Measurements from ENCODE around the gene SLAMF9.
"Not testable (repeated sequence)": the region's sequence is repeated elsewhere in the genome, so short reads cannot be mapped to it uniquely, and the experiment has no call there.

The SLAMF9 gene

DNA sequence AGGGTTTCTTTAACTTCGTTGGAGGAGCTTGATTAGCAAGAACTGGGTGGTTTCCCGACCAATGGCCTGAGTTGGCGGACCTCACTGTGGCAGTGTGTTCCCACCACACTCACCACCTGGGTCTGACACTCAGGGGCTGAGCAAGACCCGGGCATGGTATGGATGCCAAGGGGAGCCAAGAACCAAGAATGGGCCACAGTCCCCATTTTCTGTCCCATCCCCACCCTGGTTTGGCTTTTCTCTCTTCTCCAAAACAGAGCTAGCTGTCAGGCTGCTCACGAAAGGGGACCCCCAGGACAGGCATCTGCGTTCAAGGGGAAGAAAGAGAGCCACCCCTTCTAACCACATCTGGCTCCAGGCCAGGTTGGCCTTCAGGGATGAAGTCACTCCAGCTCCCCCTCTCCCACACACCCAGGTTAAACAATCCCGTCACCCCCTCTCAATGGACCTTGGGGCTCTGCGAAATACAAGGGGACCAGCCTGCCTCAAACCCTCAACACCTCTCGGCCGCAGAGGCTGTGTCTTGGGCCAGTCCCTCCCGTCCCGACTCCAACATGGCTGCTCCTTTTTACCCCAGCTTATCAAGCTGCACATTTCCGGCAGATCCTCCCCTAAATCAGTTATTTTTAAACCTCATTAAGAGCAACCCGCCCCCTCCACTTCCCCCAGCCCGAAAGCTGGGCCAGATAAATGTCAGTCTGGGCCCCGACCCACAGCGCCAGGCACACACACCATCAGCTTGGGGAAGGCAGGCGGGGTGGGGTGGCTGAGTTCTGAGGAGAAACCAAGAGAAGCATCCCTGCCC, 32.1 kb downstream of the SLAMF9 start:
- no peak for DNase-seq (ENCODE audit: low read depth in 3 of 3)

DNA sequence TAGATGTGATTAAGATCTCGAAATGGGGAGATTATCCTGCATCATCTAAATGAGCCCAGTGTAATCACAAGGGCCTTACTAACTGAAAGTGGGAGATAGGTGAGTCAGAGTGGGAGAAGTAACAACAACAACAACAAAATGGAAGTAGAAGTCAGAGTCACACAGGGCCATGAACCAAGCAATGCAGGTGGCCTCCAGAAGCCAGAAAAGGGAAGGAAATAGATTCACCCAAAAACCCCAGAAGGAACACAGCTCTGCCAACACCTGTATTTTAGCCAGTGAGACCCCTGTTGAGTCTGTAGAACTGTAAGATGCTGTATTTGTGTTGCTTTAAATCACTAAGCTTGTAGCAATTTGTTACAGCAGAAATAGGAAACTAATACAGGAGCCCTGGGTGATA, 32.8 kb downstream of the SLAMF9 start:
- DNase-seq (ENCODE audit: low read depth in 3 of 3): no peak

DNA sequence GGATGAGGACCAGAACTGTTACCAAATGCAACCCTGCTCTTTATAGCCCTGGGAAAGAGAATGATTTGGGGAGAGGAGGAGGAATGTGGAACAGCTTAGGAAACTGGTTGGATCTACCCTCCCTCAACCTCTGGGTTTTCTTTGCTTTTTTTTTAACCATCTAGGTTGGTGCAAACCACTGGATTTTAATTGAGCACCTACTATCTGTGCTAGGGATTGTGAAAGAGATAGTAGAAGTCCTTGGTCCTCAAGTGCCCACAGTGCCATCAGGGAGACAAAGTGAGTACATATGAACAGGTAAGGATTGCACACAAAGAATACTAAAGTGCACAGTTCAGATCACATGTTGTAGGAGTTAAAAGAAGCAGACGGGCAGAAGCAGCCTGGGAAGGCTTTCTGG, 33.4 kb downstream of the SLAMF9 start:
- DNase-seq (ENCODE audit: low read depth in 3 of 3): no peak

GRCh38 chr1:159920202-159920601, 33.8 kb downstream of the SLAMF9 start:
- no peak for DNase-seq (ENCODE audit: low read depth in 3 of 3)

- DNase-seq (ENCODE audit: low read depth in 3 of 3): no peak
These were observed 34.7 kb downstream of the SLAMF9 start for GRCh38 chr1:159919236-159919865.

DNA sequence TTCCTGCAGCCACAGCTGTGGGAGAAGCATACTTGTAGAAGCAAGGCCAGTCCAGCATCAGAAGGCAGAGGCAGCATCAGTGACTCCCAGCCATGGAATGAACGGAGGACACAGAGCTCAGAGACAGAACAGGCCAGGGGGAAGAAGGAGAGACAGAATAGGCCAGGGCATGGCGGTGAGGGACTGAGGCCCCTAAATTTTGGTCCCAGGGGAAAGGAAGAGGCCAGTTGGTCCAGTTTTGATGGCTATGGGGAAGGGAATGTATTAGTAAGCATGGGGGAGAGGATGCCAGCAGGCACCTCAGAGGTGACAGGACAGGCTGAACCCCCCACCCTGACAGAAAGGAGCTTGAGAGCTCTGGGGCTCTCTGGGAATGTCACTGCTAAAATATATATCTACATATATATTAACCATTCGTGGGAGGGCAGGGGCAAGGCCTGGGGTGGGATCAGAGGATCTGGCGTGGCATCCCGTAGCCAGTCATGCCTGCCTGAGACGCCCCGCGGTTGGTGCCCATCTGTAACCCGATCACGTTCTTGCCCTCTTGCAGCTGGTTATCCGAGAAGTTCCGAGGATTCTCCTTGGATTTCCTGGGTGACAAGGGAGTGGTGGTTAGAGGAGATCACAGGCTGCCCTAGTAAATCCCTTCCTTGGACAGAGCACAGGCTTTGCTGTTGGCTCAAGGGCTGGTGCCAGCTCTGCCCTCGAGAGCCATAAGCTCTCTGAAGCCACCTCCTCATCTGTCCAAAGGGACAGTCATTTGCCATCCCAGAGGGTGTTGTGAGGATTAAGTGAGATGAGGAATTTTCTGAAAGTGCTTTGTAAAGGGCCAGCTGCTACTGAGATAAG, 35.5 kb downstream of the SLAMF9 start:
- no peak for DNase-seq (ENCODE audit: low read depth in 3 of 3)

- DNase-seq (ENCODE audit: low read depth in 3 of 3): no peak
These were observed 36.3 kb downstream of the SLAMF9 start for GRCh38 chr1:159917533-159918351.

DNA sequence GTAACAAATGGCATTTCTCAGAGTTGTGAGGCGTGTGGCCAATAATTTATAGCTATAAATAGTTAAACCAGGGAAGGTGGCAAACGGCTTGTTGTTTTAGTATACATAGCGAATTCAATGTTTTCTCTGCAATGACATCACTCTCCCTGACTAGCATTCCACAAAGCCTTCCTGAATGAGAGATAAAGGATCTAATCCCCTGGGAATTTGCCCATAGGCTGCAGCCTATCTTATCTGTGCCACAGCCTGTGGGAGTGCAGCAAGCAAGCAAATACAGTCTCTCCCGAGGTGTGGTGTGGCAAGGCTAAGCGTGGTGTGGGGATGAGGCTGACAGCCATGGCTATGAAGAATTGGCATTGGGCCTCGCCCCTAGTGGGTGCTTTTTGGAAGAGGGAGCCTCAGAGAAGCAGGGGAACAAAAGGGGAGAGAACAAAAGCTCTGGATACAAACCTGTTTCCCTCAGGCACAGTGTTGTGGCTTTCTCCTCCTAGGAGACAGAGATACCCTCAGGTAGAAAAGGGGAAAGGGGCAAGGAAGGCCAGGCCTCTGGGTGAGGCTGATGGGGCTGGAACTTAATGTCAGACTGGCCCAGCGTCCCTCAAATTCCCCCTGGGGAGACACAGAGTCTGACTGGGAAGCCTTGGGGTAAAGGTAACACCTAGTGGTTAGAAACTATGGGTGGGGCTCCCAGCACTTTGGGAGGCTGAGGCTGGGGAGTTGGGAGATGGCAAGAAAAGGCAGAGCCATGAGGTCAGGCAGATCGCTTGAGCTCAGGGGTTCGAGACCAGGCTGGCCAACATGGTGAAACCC, 37.6 kb downstream of the SLAMF9 start:
- DNase-seq (ENCODE audit: low read depth in 3 of 3): no peak

GRCh38 chr1:159915571-159916241, 38.3 kb downstream of the SLAMF9 start:
- no peak for DNase-seq (ENCODE audit: low read depth in 3 of 3)

- no peak for DNase-seq (ENCODE audit: low read depth in 3 of 3)
These were observed 39.6 kb downstream of the SLAMF9 start for GRCh38 chr1:159914252-159915018.

DNA sequence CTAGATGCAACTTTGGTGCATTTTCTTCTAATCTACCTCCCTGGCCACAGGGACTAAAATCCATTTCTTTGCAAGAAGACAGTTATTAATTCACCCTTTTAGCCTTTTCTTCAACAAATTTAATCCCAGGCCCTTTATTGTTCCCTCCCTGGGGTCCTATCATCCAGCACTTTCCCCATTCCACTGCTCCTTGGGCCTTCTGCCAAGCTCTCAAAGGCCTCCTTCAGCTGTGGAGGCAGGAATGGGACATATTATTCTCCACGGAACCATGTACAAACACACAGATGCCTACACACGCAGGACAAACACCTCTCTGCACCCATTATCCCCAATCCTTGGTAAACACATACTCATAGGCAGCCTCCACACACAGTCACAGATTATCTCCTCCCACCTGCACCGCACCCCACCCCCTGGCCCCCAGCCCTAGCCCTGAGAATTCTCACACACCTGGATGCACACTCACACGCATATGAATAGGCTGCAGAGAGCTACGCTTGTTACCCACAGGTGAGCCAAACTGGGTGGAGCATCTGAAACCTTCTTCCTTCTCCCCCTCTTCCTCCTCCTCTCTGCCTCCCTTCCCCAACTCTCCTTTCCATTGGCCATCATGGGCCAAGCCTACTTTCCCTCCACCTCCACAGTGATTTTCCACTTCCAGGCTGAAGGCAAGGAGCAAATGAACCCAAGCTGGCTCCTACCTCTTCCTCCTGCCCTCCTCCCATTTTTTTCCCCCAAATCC, 40.4 kb downstream of the SLAMF9 start:
- DNase-seq (ENCODE audit: low read depth in 3 of 3): no peak

- DNase-seq (ENCODE audit: low read depth in 3 of 3): no peak
These were observed 42.5 kb downstream of the SLAMF9 start for GRCh38 chr1:159911326-159912070.

GRCh38 chr1:159908031-159908940, 45.8 kb downstream of the SLAMF9 start:
- no peak for DNase-seq (ENCODE audit: low read depth in 3 of 3)

GRCh38 chr1:159906960-159907359, 47.1 kb downstream of the SLAMF9 start:
- DNase-seq (ENCODE audit: low read depth in 3 of 3): no peak

DNA sequence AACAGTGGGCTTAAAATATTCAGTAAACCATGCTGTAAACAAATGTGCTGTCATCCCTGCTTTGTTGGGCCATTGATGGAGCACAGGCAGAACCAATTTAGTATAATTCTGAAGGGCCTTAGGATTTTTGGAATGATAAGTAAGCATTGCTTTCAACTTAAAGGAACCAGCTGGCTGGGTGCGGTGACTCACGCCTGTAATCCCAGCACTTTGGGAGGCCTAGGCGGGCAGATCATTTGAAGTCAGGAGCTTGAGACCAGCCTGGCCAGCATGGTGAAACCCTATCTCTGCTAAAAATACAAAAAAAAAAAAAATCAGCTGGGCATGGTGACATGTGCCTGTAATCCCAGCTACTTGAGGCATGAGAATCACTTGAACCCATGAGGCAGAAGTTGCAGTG, 50.0 kb downstream of the SLAMF9 start:
- DNase-seq (ENCODE audit: low read depth in 3 of 3): not testable (repeated sequence)

GRCh38 chr1:159902541-159902940, 51.5 kb downstream of the SLAMF9 start:
- DNase-seq (ENCODE audit: low read depth in 3 of 3): no peak

Data from stimulated activated CD4-positive, alpha-beta T cell treated with anti-CD3 and anti-CD28 coated beads, TNF-alpha, amount 100 ng/mL, for 48 hours (primary cell).